Measurements from ENCODE around the gene SMC5. TPM values are rescaled to one million over a fixed set of nuclear protein-coding genes. Genes with fewer than 3 reads are reported as not detected.
A peak's percentile ranks its signal among the peaks of the same experiment; 100 is the strongest.
"Not testable (repeated sequence)": the region's sequence is repeated elsewhere in the genome, so short reads cannot be mapped to it uniquely, and the experiment has no call there.

Gene SMC5
- total and polyA plus RNA-seq, 8 donors: 25.5 to 96.0 (median 74.2) TPM

GRCh38 chr9:70399141-70399540 lies 140.4 kb downstream of the SMC5 start:
- Histone ChIP-seq H3K9me3 (no peaks in the 10 kb centered on the region), H3K27me3 (no peaks in the 10 kb centered on the region), H3K4me3 (no peak overlapping the region), H3K4me1 (peaks cover 14 to 86% of the 10 kb centered on the region in 2 donors), H3K27ac (peak overlapping the region in 1 of 2 donors; percentile 2), H3K36me3 (no peaks in the 10 kb centered on the region)
- ATAC-seq: no peak
- no peak for TF ChIP-seq CTCF (IDR thresholded peaks at IDR 0.05)
- DNase-seq: no peak
- intact Hi-C loops (cut with DNase I): no loop called here

GRCh38 chr9:70400107-70400892 lies 141.5 kb downstream of the SMC5 start:
- Histone ChIP-seq H3K27ac (peak overlapping the region in 1 of 2 donors; percentile 2), H3K9me3 (no peaks in the 10 kb centered on the region), H3K4me3 (no peak overlapping the region), H3K36me3 (no peaks in the 10 kb centered on the region), H3K27me3 (no peaks in the 10 kb centered on the region), H3K4me1 (peaks cover 7 to 86% of the 10 kb centered on the region in 2 donors)
- ATAC-seq (no peak), DNase-seq (no peak)
- TF ChIP-seq CTCF (IDR thresholded peaks at IDR 0.05): no peak
- intact Hi-C loops (cut with DNase I): no loop called here

GRCh38 chr9:70401241-70401640 lies 142.5 kb downstream of the SMC5 start:
- H3K36me3 ChIP-seq; H3K27me3 ChIP-seq; intact Hi-C loops (cut with DNase I); H3K27ac ChIP-seq; DNase-seq; H3K4me3 ChIP-seq; ATAC-seq; H3K9me3 ChIP-seq: not testable (repeated sequence)
- peaks cover 9 to 86% of the 10 kb centered on the region in 2 donors for H3K4me1 ChIP-seq

GRCh38 chr9:70402213-70402612 lies 143.4 kb downstream of the SMC5 start:
- Histone ChIP-seq H3K27ac (no peak overlapping the region), H3K36me3 (no peaks in the 10 kb centered on the region), H3K4me1 (peaks cover 17 to 86% of the 10 kb centered on the region in 2 donors), H3K27me3 (no peaks in the 10 kb centered on the region), H3K9me3 (no peaks in the 10 kb centered on the region), H3K4me3 (no peak overlapping the region)
- no peak for TF ChIP-seq CTCF (IDR thresholded peaks at IDR 0.05)
- intact Hi-C loops (cut with DNase I): no loop called here
- no peak for DNase-seq
- no peak for ATAC-seq

GRCh38 chr9:70403166-70403565 lies 144.4 kb downstream of the SMC5 start:
- Histone ChIP-seq H3K4me1 (peaks cover 18 to 86% of the 10 kb centered on the region in 2 donors), H3K27ac (peak overlapping the region; percentile 3 to 30), H3K9me3 (no peaks in the 10 kb centered on the region), H3K27me3 (no peaks in the 10 kb centered on the region), H3K36me3 (no peaks in the 10 kb centered on the region), H3K4me3 (no peak overlapping the region)
- no peak for TF ChIP-seq CTCF (IDR thresholded peaks at IDR 0.05)
- intact Hi-C loops (cut with DNase I): no loop called here
- ATAC-seq (no peak), DNase-seq (no peak)

Measured in left lung (tissue), 10 donors.